GM04503 (cell line): Measurements from ENCODE around the gene ANKS1B.

Source experiments
- DNase-seq: peaks from one replicate; pipeline ENCODE4 v3.0.0-alpha.2; 2012; ENCODE audit warnings: low read depth

Gene ANKS1B

DNA sequence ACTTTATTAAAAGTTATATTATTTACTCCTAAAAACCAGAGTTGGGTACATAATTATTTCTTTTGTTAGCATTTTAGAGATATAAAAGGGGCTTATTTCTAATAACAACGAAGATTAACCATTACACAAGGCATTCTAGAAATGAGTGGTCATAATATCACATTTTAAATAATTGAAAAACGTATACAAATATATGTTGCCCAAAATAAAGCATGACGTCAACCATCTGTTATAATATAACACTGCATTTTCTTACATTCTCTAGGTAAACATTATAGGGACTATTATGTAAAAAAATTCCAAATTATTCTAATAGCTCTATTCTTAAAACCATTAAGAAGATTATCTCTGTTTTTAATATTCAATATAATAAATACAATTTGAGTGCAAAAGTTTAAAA lies 792.2 kb downstream of the ANKS1B start:
- DNase-seq: no peak

DNA sequence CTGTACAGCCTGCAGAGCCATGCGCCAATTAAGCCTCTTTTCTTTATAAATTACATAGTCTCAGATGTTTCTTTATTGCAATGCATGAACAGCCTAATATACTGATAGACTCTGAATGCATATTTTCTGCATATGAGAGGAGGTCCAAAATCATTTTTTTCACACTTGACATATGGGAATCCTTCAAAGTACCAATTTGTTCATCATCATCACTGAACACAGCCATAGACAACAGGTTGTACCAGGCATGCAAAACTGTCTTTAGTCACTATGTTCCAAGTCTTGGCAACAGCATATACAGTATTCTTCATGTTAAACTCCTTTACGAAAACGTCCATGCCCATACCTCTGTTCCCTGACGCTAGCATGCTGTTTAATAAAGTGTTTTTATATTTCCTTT lies 807.9 kb downstream of the ANKS1B start:
- DNase-seq: no peak

DNA sequence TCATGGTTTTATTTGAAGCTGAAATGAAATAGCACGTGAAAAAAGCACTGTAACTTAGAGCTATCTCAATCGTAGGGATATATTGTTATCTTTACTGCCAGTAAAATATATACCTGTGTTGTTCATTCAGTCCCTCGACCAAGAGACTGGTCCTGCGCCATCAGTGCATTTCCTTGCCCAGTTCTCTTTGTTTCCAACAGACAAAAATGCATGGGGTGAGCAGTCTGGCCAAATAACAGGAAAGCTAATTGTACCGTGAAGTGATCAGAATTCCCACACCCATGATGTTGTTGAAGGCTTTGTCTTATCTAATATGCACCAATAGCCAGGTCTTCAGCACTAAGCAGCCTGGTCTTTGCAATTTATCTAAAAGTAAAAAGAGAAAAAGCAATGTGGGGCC lies 814.3 kb downstream of the ANKS1B start:
- no peak for DNase-seq

DNA sequence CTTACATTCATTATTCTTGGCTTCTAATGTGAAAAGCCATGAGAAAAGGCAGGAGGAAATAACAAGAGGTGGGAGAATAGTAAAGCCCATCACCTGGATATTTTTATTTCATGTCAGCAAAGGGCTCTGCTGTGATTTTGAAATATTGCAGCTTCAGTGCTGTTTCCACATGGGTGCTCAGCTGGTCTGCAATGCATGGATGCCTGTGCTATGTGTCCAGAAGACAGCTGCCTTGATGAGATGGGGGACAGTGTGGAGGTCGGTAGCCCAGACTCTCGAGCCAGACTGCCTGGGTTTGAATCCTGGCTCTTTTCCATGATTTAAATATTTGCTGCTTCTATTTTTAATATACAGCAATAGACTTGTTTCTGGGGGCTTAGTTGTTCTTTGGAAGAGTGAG lies 814.7 kb downstream of the ANKS1B start:
- DNase-seq: no peak

DNA sequence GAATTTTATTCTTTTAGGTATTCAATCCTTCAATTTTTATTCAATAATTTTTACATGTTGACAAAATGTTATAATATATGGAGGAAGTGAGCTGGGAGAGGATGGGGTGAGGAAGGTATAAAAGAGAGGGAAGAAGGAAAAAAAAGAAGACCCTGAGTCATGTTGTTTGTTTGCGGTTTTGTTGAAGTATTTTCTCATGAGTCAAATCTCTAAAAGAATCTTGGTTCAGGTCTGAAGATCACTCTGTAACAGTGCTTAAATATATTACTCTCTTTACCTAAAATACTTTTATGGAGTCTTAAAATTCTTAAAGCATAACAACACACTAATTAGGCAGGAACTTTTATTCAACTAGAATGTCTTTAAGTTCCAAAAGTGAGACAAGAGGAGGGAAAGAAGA lies 826.8 kb downstream of the ANKS1B start:
- DNase-seq: no peak

DNA sequence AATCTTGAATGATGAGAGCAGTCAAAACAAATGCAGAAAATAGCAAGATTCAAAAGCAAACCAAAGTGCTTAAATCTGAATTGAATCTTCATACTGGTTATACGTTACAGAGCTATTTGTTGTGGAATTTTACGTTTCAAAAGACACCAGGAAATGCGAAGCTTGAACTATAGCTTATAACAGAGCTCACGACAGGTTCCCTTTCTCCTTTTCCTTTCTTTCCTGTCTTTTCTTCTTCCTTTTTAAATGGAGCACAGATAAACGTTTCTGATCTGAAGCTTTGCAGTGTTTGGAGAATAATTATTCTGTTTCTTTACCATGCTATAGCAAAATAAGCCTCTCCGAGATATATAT lies 829.8 kb downstream of the ANKS1B start:
- no peak for DNase-seq

DNA sequence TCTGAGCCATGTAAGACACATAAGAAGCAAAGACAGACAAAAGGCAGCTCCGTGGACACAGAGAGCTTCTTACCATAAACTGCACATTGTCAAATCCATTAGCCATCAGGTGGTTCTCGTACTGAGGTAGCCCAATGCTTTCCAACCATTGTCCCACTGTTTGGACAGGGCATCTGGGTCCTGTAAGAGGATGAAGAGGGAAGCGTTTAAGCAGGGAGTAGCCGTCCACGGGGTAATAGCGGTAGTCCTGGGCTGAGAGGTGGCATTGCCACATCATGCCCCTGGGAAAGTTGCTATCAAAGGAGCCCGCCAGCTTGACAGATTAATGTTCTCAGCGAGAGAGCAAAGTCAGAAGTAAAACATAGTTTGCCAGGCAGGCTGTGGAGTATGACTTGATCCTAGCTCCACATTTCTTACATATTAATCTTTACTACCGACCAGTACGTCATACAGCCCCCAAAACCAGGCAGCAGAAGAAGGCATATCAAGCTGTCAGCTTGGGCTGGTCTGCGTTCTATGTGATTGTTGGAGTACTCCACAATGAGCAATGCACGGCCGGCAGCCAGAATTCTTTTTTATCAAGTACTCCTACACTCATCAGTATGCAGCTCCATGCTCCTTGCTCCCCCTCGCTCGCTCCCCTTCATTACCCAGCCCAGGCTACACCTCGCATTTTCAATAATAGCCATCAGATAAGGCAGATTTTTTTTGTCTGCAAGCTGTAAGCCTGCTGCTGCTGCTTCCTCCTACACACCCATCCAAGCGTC lies 830.3 kb downstream of the ANKS1B start:
- DNase-seq: no peak

DNA sequence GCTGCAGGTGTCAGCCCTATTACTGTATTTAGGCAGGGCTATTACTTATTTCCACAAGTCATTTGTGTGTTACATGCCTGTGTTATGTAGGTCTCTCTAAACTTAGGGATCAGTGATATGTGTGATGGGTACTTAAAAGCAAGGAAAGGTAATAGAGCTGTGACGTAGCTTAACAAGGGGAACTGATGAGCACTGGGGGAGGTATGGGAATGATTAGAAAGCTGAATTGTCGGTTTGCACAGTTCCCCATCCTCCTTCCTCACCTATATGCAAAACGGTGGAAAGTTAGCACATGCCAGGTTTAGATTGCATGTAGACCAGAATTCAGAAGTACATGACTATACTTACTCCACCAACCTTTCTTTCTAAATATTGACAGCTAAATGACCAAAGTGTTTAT lies 831.4 kb downstream of the ANKS1B start:
- no peak for DNase-seq

DNA sequence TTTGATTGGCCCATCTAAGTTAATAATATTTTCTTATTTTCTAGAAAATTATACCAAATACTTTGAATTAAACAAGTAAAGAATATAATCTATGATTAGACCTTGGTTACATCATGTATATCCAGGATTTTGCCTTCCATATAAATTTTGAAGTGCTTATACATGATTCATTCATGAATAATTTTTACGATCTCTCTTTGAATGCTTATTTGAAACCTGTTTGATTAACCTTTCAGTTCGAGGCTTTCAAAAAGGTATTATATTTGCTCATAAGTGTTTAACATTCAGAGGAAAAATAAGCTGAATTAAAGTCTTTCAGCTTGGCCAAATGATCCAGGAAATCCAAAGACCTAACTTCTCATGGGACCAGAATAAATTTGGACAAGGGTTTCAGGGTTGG lies 832.4 kb downstream of the ANKS1B start:
- no peak for DNase-seq

DNA sequence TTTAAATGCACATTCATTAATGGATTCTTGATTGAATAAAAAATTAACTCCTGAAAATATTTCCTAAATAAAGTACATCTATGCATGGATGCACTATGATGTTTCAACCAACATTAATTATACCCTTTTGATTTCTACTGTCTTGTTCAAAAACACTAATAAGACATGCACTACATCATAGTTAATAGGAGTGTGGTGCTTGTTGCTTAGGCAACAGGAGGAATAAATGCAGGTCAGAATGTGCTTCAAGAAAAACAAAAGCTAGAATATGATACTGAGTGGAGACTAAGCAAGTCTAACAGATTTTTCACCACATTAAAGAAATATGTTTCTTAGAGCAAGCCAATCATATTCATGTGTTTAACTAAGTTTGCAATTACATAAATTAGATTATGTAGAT lies 833.0 kb downstream of the ANKS1B start:
- no peak for DNase-seq

DNA sequence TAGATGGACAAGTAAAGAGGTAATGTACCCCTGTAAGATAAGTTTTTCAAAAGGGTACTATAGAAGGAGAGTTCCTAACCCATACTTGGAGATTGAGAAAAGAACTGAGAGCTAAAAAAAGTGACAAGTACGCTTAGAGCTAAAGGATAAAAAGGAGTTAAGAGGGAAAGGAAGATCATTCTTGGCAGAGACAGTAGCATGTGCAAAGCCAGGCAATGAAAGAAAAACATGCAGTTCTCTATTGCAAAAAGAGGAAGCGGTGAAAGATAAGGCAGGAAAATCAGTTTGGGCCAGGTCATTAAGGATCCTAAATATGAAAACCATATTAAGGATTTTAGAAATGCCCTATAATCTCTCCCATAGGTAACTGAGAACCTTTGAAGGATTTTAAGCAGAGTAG lies 837.6 kb downstream of the ANKS1B start:
- no peak for DNase-seq

DNA sequence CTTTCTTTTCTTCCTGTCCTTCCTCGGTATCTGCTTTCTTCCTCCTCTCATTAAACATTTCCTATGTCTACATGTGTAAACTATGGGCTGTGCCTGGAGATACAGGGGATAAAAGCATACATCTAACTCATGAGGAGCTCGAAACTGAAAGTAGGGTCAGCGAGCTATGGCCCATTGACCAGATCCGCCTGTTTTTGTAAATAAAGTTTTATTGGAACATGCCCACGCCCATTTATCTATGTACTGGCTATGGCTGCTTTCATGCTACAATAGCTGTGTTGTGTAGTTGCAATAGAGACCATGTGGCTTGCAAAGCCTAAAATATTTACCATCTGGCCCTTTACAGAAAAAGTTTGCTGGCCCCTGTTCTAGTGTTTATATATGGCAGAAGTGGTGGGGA lies 838.0 kb downstream of the ANKS1B start:
- DNase-seq: no peak

DNA sequence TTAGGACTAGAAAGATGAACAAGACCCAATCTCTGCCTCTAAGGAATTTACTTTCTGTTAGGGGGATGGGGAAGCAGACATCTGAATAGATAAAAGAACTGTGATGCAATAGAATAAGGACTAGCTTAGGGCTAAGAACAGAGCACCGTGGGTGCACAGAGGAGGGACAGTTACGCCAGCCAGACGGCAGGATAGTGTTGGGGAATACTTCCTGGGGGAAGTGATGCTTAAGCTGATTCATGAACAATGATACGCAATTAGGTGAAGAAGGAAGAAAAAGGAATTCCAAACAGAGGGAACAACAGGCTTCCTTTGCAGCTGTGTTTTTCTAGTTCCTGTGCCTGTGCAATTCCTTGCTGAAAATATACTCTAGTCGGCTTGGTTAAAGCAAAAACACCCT lies 838.6 kb downstream of the ANKS1B start:
- DNase-seq: no peak

DNA sequence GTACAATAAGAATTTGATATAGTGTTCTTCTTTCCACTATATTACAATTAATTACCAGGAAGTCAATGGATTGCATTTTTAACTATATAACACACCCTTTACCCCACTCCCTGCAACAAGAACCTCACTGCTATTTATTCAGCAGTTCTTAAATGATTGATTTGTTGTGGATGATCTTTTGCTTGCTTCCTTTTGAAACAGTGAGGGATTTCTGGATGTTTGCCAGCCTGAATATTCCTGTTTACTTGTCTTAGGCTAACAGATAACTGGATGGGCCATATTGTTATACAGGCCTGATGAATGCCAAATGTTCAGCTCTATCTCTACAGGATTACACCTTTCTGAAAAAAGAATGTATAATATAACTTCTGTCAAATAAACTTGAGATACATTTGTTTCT lies 842.1 kb downstream of the ANKS1B start:
- no peak for DNase-seq

DNA sequence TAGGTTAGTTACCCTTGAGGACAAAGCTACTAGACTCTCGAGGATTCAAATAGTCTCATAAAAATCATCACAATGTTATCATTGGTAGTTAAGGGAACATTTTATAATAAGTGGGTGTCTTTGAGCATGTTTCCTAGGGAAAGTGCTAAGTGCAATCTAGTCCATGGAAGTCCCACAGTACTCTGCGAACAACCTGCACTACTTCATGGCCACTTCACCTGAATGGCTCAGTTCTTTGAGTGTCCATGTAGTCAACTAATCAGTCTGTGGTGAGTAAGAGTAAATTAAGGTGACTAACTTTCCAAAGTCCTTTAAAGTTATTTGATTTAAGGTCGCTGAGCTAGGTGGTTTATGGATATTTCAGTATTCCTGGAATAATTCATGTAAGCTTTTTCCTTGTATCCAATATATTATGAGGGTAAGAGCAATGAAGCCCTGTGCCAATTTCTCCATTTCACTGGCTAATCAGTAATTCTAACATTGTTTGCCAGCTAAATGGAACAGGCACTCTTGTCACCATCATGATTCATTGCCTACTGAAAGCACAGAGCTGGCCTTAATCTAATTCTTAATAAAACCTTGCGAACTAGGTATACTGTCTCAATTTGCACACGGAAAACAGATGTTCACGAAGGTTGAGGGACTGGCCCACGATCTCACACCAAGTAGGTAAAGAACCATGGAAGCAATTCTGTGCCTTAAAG lies 844.6 kb downstream of the ANKS1B start:
- no peak for DNase-seq

DNA sequence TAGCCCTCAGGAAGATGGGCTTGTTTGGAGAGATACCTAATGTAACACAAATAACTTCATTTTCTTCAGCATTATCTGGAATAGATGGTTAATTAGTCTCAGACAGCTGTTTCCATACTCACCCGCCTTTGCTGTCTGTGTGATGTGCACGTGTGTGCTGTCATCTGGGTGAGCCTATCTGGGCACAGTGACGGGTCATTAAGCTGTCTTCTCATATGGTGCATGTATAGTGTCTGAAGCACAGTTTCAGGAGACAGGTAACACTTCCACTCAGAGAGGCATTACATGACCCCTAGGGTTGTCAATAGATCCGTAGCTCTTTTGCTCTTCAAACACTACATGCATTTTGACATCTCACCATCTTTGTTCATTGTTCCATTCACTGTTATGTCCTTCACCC lies 846.3 kb downstream of the ANKS1B start:
- DNase-seq: no peak

DNA sequence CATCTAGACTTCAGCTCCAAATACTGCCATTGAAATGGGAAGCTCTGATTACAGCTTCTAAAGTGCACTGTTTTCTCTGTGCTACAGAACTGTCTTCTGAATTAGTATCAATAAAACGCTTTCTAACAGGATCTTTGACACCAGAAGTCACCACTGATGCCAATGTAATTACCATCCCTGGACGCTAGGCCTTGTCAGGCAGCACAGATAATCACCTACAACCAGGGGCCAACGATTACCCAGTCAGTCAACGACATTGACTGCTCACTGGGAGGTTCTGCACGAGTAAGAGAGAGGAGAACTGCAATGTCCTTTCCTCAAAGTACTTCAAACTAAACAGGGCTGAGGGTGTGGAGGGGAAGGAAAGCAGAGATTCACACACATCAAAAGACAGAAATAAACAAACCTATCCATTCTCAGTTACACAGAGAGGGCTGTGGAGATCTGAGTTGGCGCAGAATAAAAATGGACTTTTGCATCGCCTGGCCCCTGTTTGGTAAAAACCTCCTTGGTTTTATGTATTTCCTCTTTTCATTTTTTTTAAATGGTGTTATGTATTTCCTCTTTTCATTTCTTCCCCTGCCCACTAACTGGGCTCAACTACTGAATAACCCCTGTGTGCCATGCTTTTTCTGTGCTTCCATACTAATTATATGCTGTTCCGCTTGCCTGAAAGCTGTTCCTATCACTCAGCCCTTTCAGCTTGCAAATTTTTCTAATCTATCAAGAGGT lies 847.4 kb downstream of the ANKS1B start:
- no peak for DNase-seq

DNA sequence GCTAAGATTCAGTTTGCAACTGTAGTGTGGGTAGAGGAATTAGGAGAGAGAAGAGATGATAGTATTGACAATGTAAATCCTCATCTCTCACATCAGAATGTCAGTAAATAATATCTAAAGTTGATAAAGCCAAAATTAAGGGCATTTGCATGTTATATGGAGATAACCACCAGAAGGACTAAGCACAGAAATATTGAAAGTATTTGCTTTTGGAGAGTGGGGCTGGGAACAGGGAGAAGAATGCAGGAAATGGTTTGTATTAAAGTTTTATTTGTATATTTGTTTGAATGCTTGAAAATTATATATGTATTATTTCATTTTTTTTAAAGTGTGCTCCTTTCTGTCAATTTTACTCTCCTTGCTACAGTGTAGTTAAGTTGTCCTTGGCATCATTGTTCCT lies 848.2 kb downstream of the ANKS1B start:
- DNase-seq: no peak

DNA sequence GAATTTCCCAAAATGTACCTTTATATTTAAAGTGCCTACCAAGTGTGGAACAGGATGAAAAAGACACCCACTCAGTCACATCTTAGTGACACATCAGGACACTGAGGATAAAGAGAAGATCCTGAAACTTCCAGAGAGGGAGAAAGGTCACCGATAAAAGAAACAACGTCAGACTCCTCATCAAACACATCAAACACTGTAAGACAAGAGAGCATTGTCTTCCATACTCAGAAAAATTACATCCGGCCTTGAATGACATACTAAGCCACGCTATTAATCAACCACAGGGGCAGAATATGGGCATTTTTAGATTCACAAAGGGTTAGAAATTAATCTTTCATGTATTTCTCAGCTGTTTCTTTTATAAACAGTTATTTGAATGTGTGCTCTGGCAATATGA lies 849.4 kb downstream of the ANKS1B start:
- no peak for DNase-seq

DNA sequence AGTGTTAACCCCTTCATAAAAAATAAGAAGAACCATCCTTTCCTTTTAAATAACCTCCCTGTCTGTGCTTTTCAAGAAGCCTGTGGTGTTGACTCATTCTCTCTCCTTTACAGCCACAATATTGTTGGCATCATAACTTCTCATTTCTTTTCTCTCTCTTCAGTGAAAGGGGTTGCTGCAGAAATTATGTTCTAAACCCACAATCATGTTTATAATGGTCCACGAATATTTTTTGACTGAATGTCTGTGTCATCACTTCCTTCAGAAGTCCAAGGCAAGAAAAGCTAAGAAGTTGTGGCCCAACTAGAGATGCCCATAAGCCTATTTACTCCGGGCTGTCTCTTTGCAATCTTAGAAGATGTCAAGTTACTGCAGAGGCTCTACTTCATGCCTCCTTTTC lies 851.3 kb downstream of the ANKS1B start:
- DNase-seq: no peak

DNA sequence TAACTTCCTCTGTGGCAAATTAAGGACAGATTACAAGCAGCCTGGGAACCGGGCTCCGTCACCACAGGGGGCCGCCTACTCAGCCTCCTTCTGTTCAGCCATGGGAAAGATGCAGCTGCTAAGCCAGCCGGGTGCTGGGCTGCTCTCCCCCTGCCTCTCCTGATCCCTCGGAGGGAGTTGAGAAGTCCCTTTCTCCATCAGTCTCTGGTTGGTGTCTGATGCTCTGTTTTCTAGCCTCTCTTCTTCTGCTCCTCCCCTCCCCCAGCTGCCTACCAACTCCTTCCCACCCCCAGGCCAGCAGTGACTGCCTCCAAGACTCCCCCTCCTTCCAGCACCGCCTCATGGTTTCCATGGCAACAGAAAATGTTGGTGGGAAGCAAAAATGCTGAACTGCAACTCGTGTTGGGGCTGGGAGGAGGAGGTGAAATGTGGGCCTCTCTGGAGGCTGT lies 853.0 kb downstream of the ANKS1B start:
- no peak for DNase-seq

DNA sequence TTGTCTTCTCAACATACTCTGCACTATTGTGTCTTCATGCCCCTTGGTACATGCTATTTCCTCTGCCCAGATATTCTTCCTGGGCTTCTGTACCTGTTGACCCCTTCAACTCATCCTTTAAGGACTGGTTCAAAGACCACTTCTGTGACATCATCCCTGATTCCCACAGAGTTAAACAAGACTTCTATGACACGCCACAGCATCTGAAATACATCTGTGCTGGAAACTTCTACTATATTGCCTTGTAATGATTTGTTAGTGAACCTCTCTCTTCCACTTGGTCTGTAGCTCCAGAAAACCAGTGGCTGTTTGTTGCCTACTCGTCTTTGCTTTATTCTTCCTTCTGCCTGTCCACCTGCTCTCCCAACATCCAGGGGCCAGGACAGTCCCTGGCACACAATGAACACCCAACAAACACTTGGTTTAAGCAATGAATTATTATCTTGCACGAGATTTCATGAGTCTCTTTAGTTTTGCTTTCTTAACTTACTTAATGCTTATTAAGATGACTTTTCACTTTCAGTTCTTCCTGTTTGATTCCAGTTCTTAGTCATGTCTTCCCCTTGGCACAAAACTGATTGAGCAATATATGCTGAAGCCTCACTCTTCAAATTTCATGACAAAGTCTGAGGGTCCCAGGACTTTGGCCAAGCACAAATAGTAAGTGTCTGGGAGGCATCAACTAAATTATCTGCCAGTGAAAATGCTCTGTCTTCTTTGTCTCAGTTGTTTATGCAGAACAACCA lies 853.8 kb downstream of the ANKS1B start:
- DNase-seq: no peak
